K562 (cell line): ENCODE data around the gene ADD1. TPM values are rescaled to one million over a fixed set of nuclear protein-coding genes. Genes with fewer than 3 reads are reported as not detected.

Experiments used
- ADNP ChIP-seq: fragments of 200-800 bp; sonication (Bioruptor generic); IDR thresholded peaks from 2 replicates; pipeline ENCODE4 v1.6.1; 2016; ENCODE audit warnings: missing genetic modification characterization, missing compliant biosample characterization
- CSDE1 ChIP-seq, 2 experiments: fragments of 450-650 bp; IDR thresholded peaks; 2 replicates each; pipeline ENCODE4 v1.6.1; 2016; ENCODE audit warnings: mild to moderate bottlenecking in 1 of 2
- CXXC5 ChIP-seq: fragments of 250-450 bp; sonication (Bioruptor Pico); IDR thresholded peaks from 2 replicates; pipeline ENCODE4 v1.8.0; 2022; ENCODE audit warnings: inconsistent platforms, mild to moderate bottlenecking, moderate library complexity
- ESRRA ChIP-seq: fragments of 450-650 bp; IDR thresholded peaks from 2 replicates; pipeline ENCODE4 v1.6.1; 2014; ENCODE audit warnings: low read depth, mild to moderate bottlenecking, moderate library complexity, borderline replicate concordance
- KAT7 ChIP-seq: sonication (generic); formaldehyde crosslinking; IDR thresholded peaks from 2 replicates; pipeline ENCODE4 v1.8.0; 2022; ENCODE audit warnings: missing genetic modification reagents, mild to moderate bottlenecking, borderline replicate concordance
- MAFK ChIP-seq: IDR thresholded peaks from 2 replicates; pipeline ENCODE4 v1.6.1; 2011; ENCODE audit warnings: low read length, improper control_type of control experiment
- MGA ChIP-seq: fragments of 450-650 bp; IDR thresholded peaks from 2 replicates; pipeline ENCODE4 v1.6.1; 2016; ENCODE audit warnings: mild to moderate bottlenecking, moderate library complexity
- NCOA4 ChIP-seq: fragments of 450-650 bp; IDR thresholded peaks from 2 replicates; pipeline ENCODE4 v1.6.1; 2018; ENCODE audit warnings: mild to moderate bottlenecking; ENCODE audit not compliant: partially characterized antibody
- POLR2B ChIP-seq: fragments of 450-650 bp; IDR thresholded peaks from 2 replicates; pipeline ENCODE4 v1.6.1; 2018; ENCODE audit warnings: low read depth; ENCODE audit not compliant: partially characterized antibody
- PTBP1 ChIP-seq: fragments of 200-400 bp; formaldehyde crosslinking; IDR thresholded peaks from 2 replicates; pipeline ENCODE4 v1.6.1; 2017; ENCODE audit warnings: low read depth, low read length
- RNF2 ChIP-seq: sonication (generic); IDR thresholded peaks from 2 replicates; pipeline ENCODE4 v1.6.1; 2016
- SETDB1 ChIP-seq: IDR thresholded peaks from one replicate; pipeline ENCODE4 v1.6.1; 2012; ENCODE audit warnings: low read length, control low read depth, inconsistent platforms
- TAL1 ChIP-seq: fragments of 450-650 bp; IDR thresholded peaks from 2 replicates; pipeline ENCODE4 v1.6.1; 2016; ENCODE audit warnings: mild to moderate bottlenecking
- TEAD4 ChIP-seq, 2 experiments: sonication (generic) in 1 of 2; formaldehyde crosslinking in 1 of 2; IDR thresholded peaks; 2 replicates each; pipeline versions ENCODE4 v1.6.1 to v1.8.0; 2012 to 2022; ENCODE audit warnings: borderline replicate concordance in 1 of 2, inconsistent platforms in 1 of 2, low read length in 1 of 2, mild to moderate bottlenecking in 1 of 2, missing genetic modification reagents in 1 of 2
- TRIM24 ChIP-seq, 2 experiments: fragments of 450-650 bp; IDR thresholded peaks; 2 replicates each; pipeline ENCODE4 v1.6.1; 2016
- ZNF143 ChIP-seq: sonication (generic); formaldehyde crosslinking; IDR thresholded peaks from 2 replicates; pipeline ENCODE4 v1.9.0; 2022; ENCODE audit warnings: mild to moderate bottlenecking, missing genetic modification reagents
- ZNF232 ChIP-seq: sonication (generic); formaldehyde crosslinking; IDR thresholded peaks from 2 replicates; pipeline ENCODE4 v1.8.0; 2022; ENCODE audit warnings: mild to moderate bottlenecking, missing genetic modification reagents
- ZNF766 ChIP-seq: fragments of 200-800 bp; sonication (Bioruptor generic); conservative IDR thresholded peaks from 2 replicates; pipeline ENCODE4 v1.6.1; 2016; ENCODE audit warnings: missing genetic modification characterization, missing compliant biosample characterization
- ZNF778 ChIP-seq: fragments of 450-650 bp; formaldehyde crosslinking; IDR thresholded peaks from 2 replicates; pipeline ENCODE4 v1.4.0; 2020; ENCODE audit warnings: mild to moderate bottlenecking, moderate library complexity
- polyA plus RNA-seq, 8 experiments: library from polyadenylated mRNA; depleted of rRNA in 4 of 8; stranded (reverse) in 5 of 8; unstranded in 3 of 8; fragments of >200 nt; fragmentation: Nextera tagmentation in 2 of 8; fragmentation: Illumina TruSeq in 1 of 8; extraction: Ambion mirVana in 2 of 8; extraction: Trizol in 1 of 8; gene quantifications; 2 replicates each; pipeline versions ENCODE4 v1.2.1 to v1.2.3, GENCODE V29; 2011 to 2014; ENCODE audit warnings: inconsistent platforms in 1 of 8, missing spikeins in 1 of 8
- total RNA-seq, 7 experiments: library from RNA; depleted of rRNA in 6 of 7; stranded (reverse); fragments of >200 nt in 6 of 7; fragmentation: Illumina TruSeq in 2 of 7; extraction: Trizol in 2 of 7; gene quantifications; 2 replicates each; pipeline versions ENCODE4 v1.2.1 to v1.2.3, GENCODE V29; 2011 to 2021; ENCODE audit warnings: low replicate concordance in 1 of 7

ADD1 gene
- total and polyA plus RNA-seq, 9 of the 15 experiments (the other 6 are each of a cell fraction or from before 2014, with no cell fraction given), result 17.5 to 153 (median 74.0) TPM

DNA sequence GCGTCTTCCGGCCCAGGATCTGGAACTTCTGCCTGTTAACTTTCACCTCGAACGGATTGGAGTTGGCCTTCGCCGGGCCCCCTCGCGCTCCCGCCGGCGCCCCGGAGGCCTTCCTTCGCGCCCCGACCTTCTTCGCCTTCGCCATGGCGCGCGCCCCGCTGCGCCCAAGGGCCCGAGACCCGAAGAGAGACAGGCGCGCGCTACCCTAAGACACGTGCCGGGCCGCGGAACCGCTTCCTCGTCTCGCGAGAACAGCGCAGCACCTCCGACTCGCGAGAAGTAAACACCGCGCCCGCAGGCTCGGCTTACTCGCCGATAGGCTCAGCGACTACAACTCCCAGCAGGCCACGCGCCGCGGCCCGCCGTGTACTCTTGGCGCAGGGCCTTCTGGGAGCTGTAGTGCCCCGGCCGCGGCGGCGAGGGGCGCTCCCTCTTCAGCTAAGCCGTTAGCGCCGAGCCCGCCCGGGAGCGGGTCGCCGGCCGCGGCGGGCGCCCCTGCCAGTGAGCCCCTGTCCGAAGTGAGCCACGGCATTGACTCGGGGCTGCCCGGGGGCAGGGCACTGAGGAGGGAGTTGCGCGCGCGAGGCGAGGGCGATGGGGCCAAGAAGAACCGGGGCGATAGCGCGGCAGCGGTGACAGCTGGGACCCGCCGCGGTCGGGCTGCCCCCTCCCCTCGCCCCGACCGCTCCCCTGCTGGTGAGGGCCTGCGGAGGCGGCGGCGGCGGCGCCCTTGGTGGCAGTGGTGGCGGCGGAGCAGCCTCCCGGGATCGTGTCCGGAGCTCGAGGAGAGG lies 119.7 kb downstream of the ADD1 start, which contains the start of the genes GRK4 and NOP14 (continued):
- TF ChIP-seq MGA (peak; percentile 99), TEAD4 (IDR thresholded peaks at IDR 0.05; ENCODE audit: low read length) (peak; percentile 4; the same call in 1 of the 2 replicates), TEAD4 (CRISPR knock-in tag; IDR thresholded peaks at IDR 0.05; ENCODE audit: borderline replicate concordance) (0 out of 2 replicates have a peak, but pooled peaks have one; percentile 39), NCOA4 (no peak), CXXC5 (CRISPR knock-in tag) (peak; percentile 99), MAFK (no peak), ZNF778 (no peak), KAT7 (CRISPR knock-in tag) (no peak), ZNF232 (peak; percentile 56; the same call in 1 of the 2 replicates), CSDE1 (IDR thresholded peaks at IDR 0.05) (no peak), POLR2B (peak; percentile 52), TRIM24 (IDR thresholded peaks at IDR 0.05) (no peak), PTBP1 (no peak), ZNF766 (CRISPR knock-in tag) (peak; percentile 97), ESRRA (0 out of 2 replicates have a peak, but pooled peaks have one; percentile 32), TAL1 (no peak), RNF2 (peak; percentile 82), ZNF143 (CRISPR knock-in tag) (peak; percentile 96), SETDB1 (no peak), ADNP (tag) (no peak)
